A549 (cell line): ENCODE data around the gene DEPDC5.

ENCODE experiments used
- CBX8 ChIP-seq: fragments of 200-600 bp; sonication (generic); IDR thresholded peaks from 2 replicates; pipeline ENCODE4 v1.6.1; 2016
- CEBPB ChIP-seq, 2 experiments: fragments of >200 bp in 1 of 2; sonication (Bioruptor Twin) in 1 of 2; formaldehyde crosslinking in 1 of 2; IDR thresholded peaks; 2 replicates each; pipeline ENCODE4 v1.6.1; 2012 to 2016
- EP300 ChIP-seq, 2 experiments: fragments of >200 bp; sonication (Bioruptor Twin); formaldehyde crosslinking; IDR thresholded peaks; 2 replicates in 1 of 2; 3 replicates in 1 of 2; pipeline ENCODE4 v1.6.1; 2016 to 2017
- PHF8 ChIP-seq: fragments of 200-600 bp; sonication (generic); IDR thresholded peaks from 2 replicates; pipeline ENCODE4 v1.6.1; 2016; ENCODE audit warnings: low read depth, mild to moderate bottlenecking, antibody characterized with exemption, moderate library complexity, borderline replicate concordance
- TF ChIP-seq, protein P1 (sequence below): fragments of >200 bp; sonication (Bioruptor Twin); formaldehyde crosslinking; IDR thresholded peaks from 3 replicates; pipeline ENCODE4 v1.5.1; 2016

DNA sequence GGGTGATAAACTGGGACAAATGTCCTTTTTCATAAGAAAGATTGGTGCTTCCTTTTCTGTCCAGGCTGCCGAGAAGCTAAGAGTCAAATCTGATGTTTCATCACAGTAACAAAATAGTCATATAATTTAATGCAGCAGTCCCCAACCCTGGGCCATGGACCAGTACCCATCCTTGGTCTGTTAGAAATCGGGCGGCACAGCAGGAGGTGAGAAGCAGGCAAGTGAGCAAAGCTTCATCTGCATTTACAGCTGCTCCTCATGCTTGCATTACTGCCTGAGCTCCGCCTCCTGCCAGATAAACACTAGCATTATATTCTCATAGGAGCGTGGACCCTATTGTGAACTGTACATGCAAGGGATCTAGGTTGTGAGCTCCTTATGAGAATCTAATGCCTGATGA lies 30.1 kb upstream of the DEPDC5 start:
- TF ChIP-seq, protein P1, sequence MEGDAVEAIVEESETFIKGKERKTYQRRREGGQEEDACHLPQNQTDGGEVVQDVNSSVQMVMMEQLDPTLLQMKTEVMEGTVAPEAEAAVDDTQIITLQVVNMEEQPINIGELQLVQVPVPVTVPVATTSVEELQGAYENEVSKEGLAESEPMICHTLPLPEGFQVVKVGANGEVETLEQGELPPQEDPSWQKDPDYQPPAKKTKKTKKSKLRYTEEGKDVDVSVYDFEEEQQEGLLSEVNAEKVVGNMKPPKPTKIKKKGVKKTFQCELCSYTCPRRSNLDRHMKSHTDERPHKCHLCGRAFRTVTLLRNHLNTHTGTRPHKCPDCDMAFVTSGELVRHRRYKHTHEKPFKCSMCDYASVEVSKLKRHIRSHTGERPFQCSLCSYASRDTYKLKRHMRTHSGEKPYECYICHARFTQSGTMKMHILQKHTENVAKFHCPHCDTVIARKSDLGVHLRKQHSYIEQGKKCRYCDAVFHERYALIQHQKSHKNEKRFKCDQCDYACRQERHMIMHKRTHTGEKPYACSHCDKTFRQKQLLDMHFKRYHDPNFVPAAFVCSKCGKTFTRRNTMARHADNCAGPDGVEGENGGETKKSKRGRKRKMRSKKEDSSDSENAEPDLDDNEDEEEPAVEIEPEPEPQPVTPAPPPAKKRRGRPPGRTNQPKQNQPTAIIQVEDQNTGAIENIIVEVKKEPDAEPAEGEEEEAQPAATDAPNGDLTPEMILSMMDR, result no peak
- no peak for TF ChIP-seq CEBPB (IDR thresholded peaks at IDR 0.05)
- no peak for TF ChIP-seq CBX8
- TF ChIP-seq PHF8, result no peak
- no peak for TF ChIP-seq EP300 (IDR thresholded peaks at IDR 0.05)
